SK-N-SH treated with all-trans-retinoic acid at 6 μM for 48 hours (cell line): ENCODE results near the gene GPR153.
A peak's percentile ranks its signal among the peaks of the same experiment; 100 is the strongest.

Experiments used
- ATAC-seq: fragments of 200-7000 bp; cut with Tn5 transposase; 3 replicates; pipeline ENCODE4 v1.9.1; 2020; ENCODE audit warnings: mild to moderate bottlenecking, moderate library complexity
- ARNTL ChIP-seq: fragments of 450-650 bp; formaldehyde crosslinking; IDR thresholded peaks from 2 replicates; pipeline ENCODE4 v1.5.0; 2020; ENCODE audit warnings: low read depth, mild to moderate bottlenecking, moderate library complexity, borderline replicate concordance
- BACH2 ChIP-seq: fragments of 250-450 bp; sonication (Bioruptor Pico); IDR thresholded peaks from 2 replicates; pipeline ENCODE4 v1.9.0; 2021; ENCODE audit warnings: mild to moderate bottlenecking, borderline replicate concordance
- CREB5 ChIP-seq: fragments of 250-450 bp; sonication (Bioruptor Pico); IDR thresholded peaks from 2 replicates; pipeline ENCODE4 v1.5.1; 2020; ENCODE audit warnings: low read depth, mild to moderate bottlenecking, moderate library complexity
- CSDC2 ChIP-seq: fragments of 250-450 bp; sonication (Bioruptor Pico); IDR thresholded peaks from 2 replicates; pipeline ENCODE4 v1.5.0; 2020; ENCODE audit warnings: mild to moderate bottlenecking, moderate library complexity
- CSRNP3 ChIP-seq: fragments of 250-450 bp; sonication (Bioruptor Pico); IDR thresholded peaks from 2 replicates; pipeline ENCODE4 v1.5.1; 2021; ENCODE audit warnings: mild to moderate bottlenecking, moderate library complexity
- ESRRG ChIP-seq: fragments of 250-450 bp; sonication (Bioruptor Pico); IDR thresholded peaks from 2 replicates; pipeline ENCODE4 v1.6.1; 2021; ENCODE audit warnings: mild to moderate bottlenecking
- GLIS3 ChIP-seq: fragments of 250-450 bp; sonication (Bioruptor Pico); IDR thresholded peaks from 2 replicates; pipeline ENCODE4 v1.5.0; 2020; ENCODE audit warnings: mild to moderate bottlenecking, moderate library complexity
- ISL1 ChIP-seq: fragments of 250-450 bp; sonication (Bioruptor Pico); IDR thresholded peaks from 2 replicates; pipeline ENCODE4 v2.1.2; 2022; ENCODE audit warnings: mild to moderate bottlenecking, moderate library complexity
- OSR1 ChIP-seq: fragments of 250-450 bp; sonication (Bioruptor Pico); IDR thresholded peaks from 2 replicates; pipeline ENCODE4 v1.8.0; 2022; ENCODE audit warnings: moderate library complexity, mild to moderate bottlenecking, inconsistent platforms
- PATZ1 ChIP-seq: fragments of 250-450 bp; sonication (Bioruptor Pico); IDR thresholded peaks from 2 replicates; pipeline ENCODE4 v1.8.0; 2020; ENCODE audit warnings: mild to moderate bottlenecking, moderate library complexity, borderline replicate concordance
- POU6F1 ChIP-seq: fragments of 250-450 bp; sonication (Bioruptor Pico); IDR thresholded peaks from 2 replicates; pipeline ENCODE4 v1.8.0; 2021; ENCODE audit warnings: low read depth, mild to moderate bottlenecking, moderate library complexity, borderline replicate concordance
- PPARA ChIP-seq: fragments of 250-450 bp; sonication (Bioruptor Pico); IDR thresholded peaks from 2 replicates; pipeline ENCODE4 v1.5.0; 2020; ENCODE audit warnings: mild to moderate bottlenecking, borderline replicate concordance
- RARB ChIP-seq: fragments of 250-450 bp; sonication (Bioruptor Pico); IDR thresholded peaks from 2 replicates; pipeline ENCODE4 v1.8.0; 2021; ENCODE audit warnings: mild to moderate bottlenecking, moderate library complexity
- SNAI2 ChIP-seq: fragments of 250-450 bp; sonication (Bioruptor Pico); IDR thresholded peaks from 2 replicates; pipeline ENCODE4 v1.5.0; 2020; ENCODE audit warnings: mild to moderate bottlenecking, moderate library complexity
- TCF4 ChIP-seq: fragments of 250-450 bp; sonication (Bioruptor Pico); IDR thresholded peaks from 2 replicates; pipeline ENCODE4 v1.8.0; 2021; ENCODE audit warnings: mild to moderate bottlenecking, moderate library complexity, borderline replicate concordance
- TOX ChIP-seq: fragments of 250-450 bp; sonication (Bioruptor Pico); IDR thresholded peaks from 2 replicates; pipeline ENCODE4 v1.8.0; 2021; ENCODE audit warnings: mild to moderate bottlenecking, moderate library complexity, borderline replicate concordance
- TSHZ2 ChIP-seq: fragments of 250-450 bp; sonication (Bioruptor Pico); IDR thresholded peaks from 2 replicates; pipeline ENCODE4 v1.5.0; 2020; ENCODE audit warnings: mild to moderate bottlenecking, moderate library complexity
- ZC3H10 ChIP-seq: fragments of 250-450 bp; sonication (Bioruptor Pico); IDR thresholded peaks from 2 replicates; pipeline ENCODE4 v1.5.1; 2021; ENCODE audit warnings: mild to moderate bottlenecking, moderate library complexity
- ZFP3 ChIP-seq: fragments of 250-450 bp; sonication (Bioruptor Pico); IDR thresholded peaks from 2 replicates; pipeline ENCODE4 v1.5.0; 2020; ENCODE audit warnings: mild to moderate bottlenecking, moderate library complexity
- ZFP30 ChIP-seq: fragments of 450-650 bp; formaldehyde crosslinking; IDR thresholded peaks from 2 replicates; pipeline ENCODE4 v1.5.0; 2022; ENCODE audit warnings: mild to moderate bottlenecking, moderate library complexity
- ZNF565 ChIP-seq: fragments of 450-650 bp; formaldehyde crosslinking; conservative IDR thresholded peaks from 2 replicates; pipeline ENCODE4 v1.5.0; 2020; ENCODE audit warnings: low read depth, mild to moderate bottlenecking, moderate library complexity
- ZNF70 ChIP-seq: fragments of 450-650 bp; formaldehyde crosslinking; IDR thresholded peaks from 2 replicates; pipeline ENCODE4 v1.5.0; 2020; ENCODE audit warnings: mild to moderate bottlenecking, moderate library complexity
- ZNF8 ChIP-seq: fragments of 450-650 bp; formaldehyde crosslinking; IDR thresholded peaks from 2 replicates; pipeline ENCODE4 v1.5.0; 2020; ENCODE audit warnings: mild to moderate bottlenecking, moderate library complexity

The GPR153 gene

GRCh38 chr1:6245086-6245868 lies 15.6 kb downstream of the GPR153 start:
- ATAC-seq = peak; percentile 87
- no peak for TF ChIP-seq PATZ1 (CRISPR knock-in tag)
- no peak for TF ChIP-seq ZNF8
- peak; percentile 84; the same call in 1 of the 2 replicates for TF ChIP-seq CSDC2 (CRISPR knock-in tag)
- TF ChIP-seq CSRNP3 (CRISPR knock-in tag) = no peak
- no peak for TF ChIP-seq ARNTL (CRISPR knock-in tag)
- no peak for TF ChIP-seq TCF4 (CRISPR knock-in tag)
- no peak for TF ChIP-seq ISL1 (CRISPR knock-in tag)
- TF ChIP-seq ZFP30 (CRISPR knock-in tag) = no peak
- TF ChIP-seq RARB (CRISPR knock-in tag) = no peak
- no peak for TF ChIP-seq CREB5 (CRISPR knock-in tag)
- TF ChIP-seq ZC3H10 (CRISPR knock-in tag) = 0 out of 2 replicates have a peak, but pooled peaks have one; percentile 30
- TF ChIP-seq POU6F1 (CRISPR knock-in tag) = no peak
- no peak for TF ChIP-seq ZNF70 (CRISPR knock-in tag)
- TF ChIP-seq GLIS3 = no peak
- peak; percentile 69; the same call in 1 of the 2 replicates for TF ChIP-seq SNAI2 (CRISPR knock-in tag)
- no peak for TF ChIP-seq ESRRG
- TF ChIP-seq TOX = no peak
- no peak for TF ChIP-seq TSHZ2 (CRISPR knock-in tag)
- no peak for TF ChIP-seq OSR1 (CRISPR knock-in tag)
- TF ChIP-seq ZNF565 (CRISPR knock-in tag) = 0 out of 2 replicates have a peak, but pooled peaks have one; percentile 60
- 0 out of 2 replicates have a peak, but pooled peaks have one; percentile 33 for TF ChIP-seq PPARA (CRISPR knock-in tag)
- TF ChIP-seq ZFP3 = peak; percentile 77; the same call in 1 of the 2 replicates
- TF ChIP-seq BACH2 (CRISPR knock-in tag) = no peak
- TF ChIP-seq, all 23 proteins: peak for 6

GRCh38 chr1:6244401-6245049 lies 16.4 kb downstream of the GPR153 start:
- TF ChIP-seq TSHZ2 (CRISPR knock-in tag) = no peak
- no peak for TF ChIP-seq CSRNP3 (CRISPR knock-in tag)
- no peak for TF ChIP-seq GLIS3
- no peak for ATAC-seq
